NCI-H1417 treated with DMSO at 0.1 percent for 48 hours (cell line): ENCODE measurements around the gene GYPE.
"Not testable (repeated sequence)": the region's sequence is repeated elsewhere in the genome, so short reads cannot be mapped to it uniquely, and the experiment has no call there.

Experiments
- DNase-seq: peaks from one replicate; lab custom pipeline; 2025; lab: John Stamatoyannopoulos, UW

The GYPE gene

GRCh38 chr4:143905440-143905839 is at the start of gene GYPE:
Gene GYPE, minus strand, starts transcription at chr4:143905559. Its CDS starts 52 bp downstream, at chr4:143905507.
- not testable (repeated sequence) for DNase-seq

GRCh38 chr4:143951458-143951972 is 46.2 kb upstream of the GYPE start:
- not testable (repeated sequence) for DNase-seq

GRCh38 chr4:143950967-143951366 is 45.6 kb upstream of the GYPE start:
- not testable (repeated sequence) for DNase-seq

GRCh38 chr4:143950185-143950584 is 44.8 kb upstream of the GYPE start:
- not testable (repeated sequence) for DNase-seq

GRCh38 chr4:143947493-143947892 is 42.1 kb upstream of the GYPE start:
- not testable (repeated sequence) for DNase-seq

GRCh38 chr4:143940708-143941107 is 35.3 kb upstream of the GYPE start:
- DNase-seq, result not testable (repeated sequence)

- DNase-seq, result no peak
Observed at GRCh38 chr4:143939528-143939927, 34.2 kb upstream of the GYPE start.

- not testable (repeated sequence) for DNase-seq
Observed at GRCh38 chr4:143938890-143939289, 33.5 kb upstream of the GYPE start.

GRCh38 chr4:143921181-143921580 is 15.8 kb upstream of the GYPE start:
- no peak for DNase-seq

- not testable (repeated sequence) for DNase-seq
Observed at GRCh38 chr4:143916485-143916884, 11.1 kb upstream of the GYPE start.

GRCh38 chr4:143912478-143912877 is 7.1 kb upstream of the GYPE start:
- not testable (repeated sequence) for DNase-seq

- not testable (repeated sequence) for DNase-seq
Observed at GRCh38 chr4:143911528-143912417, 6.4 kb upstream of the GYPE start.

GRCh38 chr4:143910906-143911305 is 5.5 kb upstream of the GYPE start:
- DNase-seq, result not testable (repeated sequence)

GRCh38 chr4:143907811-143908210 is 2.5 kb upstream of the GYPE start:
- peak; percentile 26 for DNase-seq

- not testable (repeated sequence) for DNase-seq
Observed at GRCh38 chr4:143904431-143904830, 928 bp downstream of the GYPE start.

- DNase-seq, result not testable (repeated sequence)
Observed at GRCh38 chr4:143890323-143890722, 15.0 kb downstream of the GYPE start.

GRCh38 chr4:143888189-143888588 is 17.2 kb downstream of the GYPE start:
- DNase-seq, result not testable (repeated sequence)

GRCh38 chr4:143884965-143885364 is 20.4 kb downstream of the GYPE start:
- not testable (repeated sequence) for DNase-seq

GRCh38 chr4:143883529-143883928 is 21.8 kb downstream of the GYPE start:
- no peak for DNase-seq

GRCh38 chr4:143882892-143883291 is 22.5 kb downstream of the GYPE start:
- no peak for DNase-seq

- not testable (repeated sequence) for DNase-seq
Observed at GRCh38 chr4:143879561-143879960, 25.8 kb downstream of the GYPE start.

- DNase-seq, result not testable (repeated sequence)
Observed at GRCh38 chr4:143875357-143875756, 30.0 kb downstream of the GYPE start.
